HG02840 (cell line): ENCODE measurements around the gene ARHGAP8.

ENCODE experiments used
- ATAC-seq: cut with Tn5 transposase; IDR thresholded peaks from one replicate; pipeline ENCODE4 v1.9.1; 2021; ENCODE audit warnings: mild to moderate bottlenecking, moderate library complexity, moderate number of reproducible peaks; ENCODE audit not compliant: unreplicated experiment, low FRiP score

Gene ARHGAP8

GRCh38 chr22:44880610-44881290 is 128.4 kb downstream of the ARHGAP8 start:
- no peak for ATAC-seq

- no peak for ATAC-seq
Measured at GRCh38 chr22:44881624-44882023, 129.2 kb downstream of the ARHGAP8 start.

DNA sequence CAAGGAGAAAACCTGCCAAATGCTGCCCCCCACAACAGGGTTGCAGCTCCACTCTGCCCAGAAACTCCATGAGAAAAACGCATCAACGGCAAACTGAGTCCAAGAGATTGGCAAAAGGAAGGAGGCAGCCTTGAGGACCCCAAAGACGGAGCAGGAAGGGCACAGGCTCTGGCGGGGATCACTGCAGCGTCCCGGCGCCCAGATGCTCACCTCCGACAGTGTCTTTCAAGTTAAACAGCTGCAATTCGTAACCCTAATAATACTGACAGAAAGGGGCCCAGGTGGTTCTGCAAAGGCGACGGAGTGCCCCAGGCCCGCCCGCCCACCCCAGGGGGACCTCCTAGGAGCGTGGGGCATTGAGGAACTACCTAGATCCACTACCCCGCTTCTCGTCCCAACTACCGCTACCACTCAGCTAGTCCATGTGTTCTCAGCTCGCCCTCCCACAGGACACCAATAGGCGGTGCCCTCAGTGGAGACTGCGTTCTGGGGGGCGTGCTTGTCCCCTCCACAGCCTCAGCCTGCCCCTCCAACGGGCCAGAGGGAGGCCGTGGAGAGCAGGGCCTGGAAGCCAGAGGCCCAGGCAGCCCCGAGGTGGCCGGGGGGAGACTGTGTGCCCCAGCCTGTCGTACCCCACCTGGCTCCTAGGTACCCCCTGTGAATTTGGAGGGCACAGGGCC is 130.0 kb downstream of the ARHGAP8 start:
- no peak for ATAC-seq

DNA sequence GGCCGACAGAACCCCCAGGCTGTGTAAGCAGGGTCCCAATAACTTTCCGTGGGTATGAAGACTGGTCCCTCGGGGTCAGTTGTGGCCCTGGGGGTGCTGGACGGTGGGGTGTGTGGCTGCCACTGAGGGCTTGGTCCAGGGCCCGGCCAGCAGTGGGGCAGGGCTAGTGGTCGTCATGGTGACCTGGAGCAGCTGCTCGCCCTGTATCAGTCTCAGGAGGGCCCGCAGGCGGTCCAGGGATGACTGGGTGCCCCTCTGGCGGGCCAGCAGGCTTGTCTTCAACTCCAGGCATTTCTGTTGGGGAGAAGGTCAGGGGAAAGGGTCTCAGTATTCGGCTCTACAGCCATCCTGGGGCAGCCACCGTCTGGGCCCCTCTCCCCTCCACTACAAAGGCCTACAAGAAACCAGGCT is 130.6 kb downstream of the ARHGAP8 start:
- ATAC-seq, result no peak

DNA sequence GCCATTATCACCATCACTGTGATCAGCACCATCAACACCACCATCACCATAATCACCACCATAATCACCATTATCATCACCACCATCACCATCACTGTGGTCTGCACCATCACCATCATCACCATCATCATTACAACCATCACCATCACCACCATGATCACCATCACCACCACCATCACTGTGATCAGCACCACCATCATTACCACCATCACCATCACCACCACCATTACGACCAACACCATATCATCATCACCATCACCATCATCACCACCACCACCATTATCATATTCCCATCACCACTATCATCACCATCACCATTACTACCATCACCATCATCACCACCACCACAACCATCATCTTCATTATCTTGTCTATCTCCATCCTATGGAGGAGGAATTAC is 132.2 kb downstream of the ARHGAP8 start:
- ATAC-seq, result no peak

GRCh38 chr22:44884968-44885805 is 132.8 kb downstream of the ARHGAP8 start:
- no peak for ATAC-seq

DNA sequence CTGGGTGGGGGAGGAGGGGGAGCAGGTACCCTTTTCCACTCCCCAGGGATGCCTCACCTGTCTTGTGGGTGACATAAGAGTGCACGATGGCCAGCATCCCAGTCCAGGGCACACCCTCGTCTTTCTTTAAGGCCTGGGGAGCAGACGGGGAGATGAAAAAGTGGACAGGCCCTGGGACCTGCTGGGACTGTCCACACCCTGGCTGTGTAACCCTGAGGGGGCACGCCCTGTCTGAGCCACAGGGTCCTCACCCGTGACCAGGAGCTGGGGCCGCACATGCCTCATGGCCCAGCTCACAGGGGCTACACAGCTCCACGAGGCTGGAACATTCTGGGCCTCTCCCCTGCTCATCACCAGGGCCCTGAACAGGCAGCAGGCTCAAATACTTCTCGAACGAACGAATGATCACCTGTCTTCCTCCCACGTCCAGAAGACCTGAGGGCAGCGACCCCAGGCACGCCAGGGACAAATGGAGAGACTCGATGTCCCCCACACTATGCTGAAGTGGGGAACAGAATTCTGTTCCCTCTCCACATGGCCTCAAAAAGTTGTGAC is 133.5 kb downstream of the ARHGAP8 start:
- ATAC-seq, result no peak

- no peak for ATAC-seq
Measured at GRCh38 chr22:44887941-44888366, 135.6 kb downstream of the ARHGAP8 start.

DNA sequence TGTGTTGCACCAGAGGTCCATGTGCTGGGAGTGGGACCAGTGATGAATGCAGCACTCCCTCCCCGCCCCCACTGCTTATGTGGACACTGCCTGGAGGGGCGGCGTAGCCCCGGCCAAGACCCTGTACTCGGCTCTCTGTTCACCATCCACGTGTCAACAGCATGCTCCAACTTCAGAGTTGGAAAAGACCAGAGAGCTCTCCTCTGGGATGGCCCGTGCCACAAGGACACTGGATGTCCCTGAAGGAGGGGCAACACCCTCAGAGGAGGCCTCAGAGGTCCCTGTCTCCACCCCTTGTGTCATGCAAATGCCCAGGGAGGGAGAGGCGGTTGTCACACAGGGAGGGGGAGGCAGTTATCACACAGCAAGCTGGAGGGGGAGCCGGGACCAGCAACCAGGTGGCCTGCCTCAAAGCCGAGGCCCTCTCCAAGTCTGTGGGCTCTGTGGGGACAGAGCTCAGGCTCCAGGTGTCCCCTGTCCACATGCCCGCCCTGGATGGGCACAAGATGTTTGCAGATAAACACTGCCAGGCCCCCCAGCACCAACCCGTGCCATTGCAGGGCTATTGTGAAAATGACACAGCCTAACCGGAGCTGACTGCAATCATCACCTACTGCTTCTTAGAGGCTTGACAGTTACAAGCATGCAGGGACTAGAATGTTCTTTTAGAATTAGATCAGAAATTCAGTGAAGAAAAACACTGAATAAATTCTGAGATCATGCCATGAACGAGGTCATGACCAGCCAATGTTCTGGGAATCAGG is 136.3 kb downstream of the ARHGAP8 start:
- ATAC-seq, result no peak

GRCh38 chr22:44889255-44889878 is 137.0 kb downstream of the ARHGAP8 start:
- ATAC-seq, result no peak

DNA sequence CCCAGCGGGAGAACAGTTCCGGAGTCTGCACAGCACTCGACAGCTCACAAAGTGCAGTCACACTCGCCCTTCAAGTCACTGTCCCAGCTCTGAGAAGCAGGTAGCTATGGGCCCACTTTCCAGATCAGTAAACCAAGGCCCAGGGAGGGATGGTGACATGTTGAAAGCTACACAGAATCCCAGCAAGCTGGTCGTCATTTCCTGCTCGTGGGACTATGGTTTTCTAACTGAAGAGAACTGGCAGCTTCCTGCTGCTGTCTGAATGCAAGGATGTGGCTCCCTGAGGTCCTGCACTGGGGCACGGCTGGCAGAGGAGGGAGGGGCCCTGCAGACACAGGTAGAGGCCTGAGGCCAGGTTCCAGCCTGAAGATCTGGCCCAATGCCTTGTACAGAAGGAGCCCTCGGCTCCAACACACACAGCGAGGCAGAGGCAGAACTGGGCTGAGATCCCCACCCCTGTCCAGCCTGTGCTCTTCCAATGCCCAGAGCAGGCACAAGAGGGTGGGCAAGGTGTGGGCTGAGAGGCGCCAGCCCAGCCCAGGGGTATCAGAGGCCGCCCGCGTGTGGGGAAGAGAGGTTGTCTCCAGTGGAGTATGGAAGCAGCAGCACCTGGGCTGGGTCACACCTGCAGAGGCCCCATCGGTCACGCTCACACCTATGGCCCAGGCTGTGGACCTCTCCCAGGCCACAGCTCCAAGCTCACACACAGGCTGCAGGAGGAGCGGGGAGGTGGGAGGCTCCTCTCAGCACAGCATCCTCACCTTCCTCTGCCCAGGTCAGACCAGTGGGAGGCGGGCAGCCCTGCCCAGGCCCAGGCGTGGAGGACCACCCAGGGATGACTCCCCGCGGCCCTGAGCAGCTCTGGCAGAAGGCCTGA is 138.3 kb downstream of the ARHGAP8 start:
- ATAC-seq, result no peak

DNA sequence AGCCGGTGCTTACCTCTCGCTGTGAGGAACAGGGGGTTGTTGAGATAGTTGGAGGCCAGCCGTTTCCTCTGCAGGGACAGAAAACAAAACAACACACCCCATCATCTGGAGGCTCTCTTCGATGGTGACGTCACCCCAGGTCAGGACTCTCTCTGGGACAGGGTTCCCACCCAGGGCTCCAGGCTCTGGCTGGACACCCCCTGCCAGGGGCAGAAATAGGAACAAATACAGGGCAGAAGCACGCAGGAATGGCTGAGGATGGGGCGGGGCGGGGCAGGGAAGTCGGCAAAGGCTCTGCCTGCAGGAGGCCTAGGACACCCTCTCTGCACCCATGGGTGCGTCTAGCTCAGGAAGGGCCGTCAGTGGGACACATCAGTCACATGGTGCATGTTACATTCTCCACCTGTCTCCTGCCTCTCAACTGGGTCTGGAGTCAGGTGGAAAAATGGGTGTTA is 138.9 kb downstream of the ARHGAP8 start:
- no peak for ATAC-seq

DNA sequence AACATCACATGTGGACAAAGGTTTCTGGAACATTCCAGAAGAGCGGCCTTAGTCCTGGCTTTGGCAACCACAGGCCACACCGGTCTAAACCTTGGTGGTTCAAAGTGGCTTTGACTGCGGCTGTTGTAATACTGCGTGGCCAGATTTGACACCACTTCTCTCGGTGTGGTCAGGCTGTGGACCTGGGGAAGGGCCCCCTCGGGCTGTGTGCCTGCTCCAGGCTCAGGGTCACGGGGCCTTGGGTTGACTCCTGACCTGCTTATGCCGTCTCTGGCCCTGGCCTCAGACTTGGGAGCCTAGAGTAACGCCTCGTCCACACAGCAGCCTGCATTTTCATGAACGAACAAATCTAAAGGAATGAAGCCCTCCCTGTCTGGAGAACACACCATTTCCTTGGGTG is 139.4 kb downstream of the ARHGAP8 start:
- ATAC-seq, result no peak

DNA sequence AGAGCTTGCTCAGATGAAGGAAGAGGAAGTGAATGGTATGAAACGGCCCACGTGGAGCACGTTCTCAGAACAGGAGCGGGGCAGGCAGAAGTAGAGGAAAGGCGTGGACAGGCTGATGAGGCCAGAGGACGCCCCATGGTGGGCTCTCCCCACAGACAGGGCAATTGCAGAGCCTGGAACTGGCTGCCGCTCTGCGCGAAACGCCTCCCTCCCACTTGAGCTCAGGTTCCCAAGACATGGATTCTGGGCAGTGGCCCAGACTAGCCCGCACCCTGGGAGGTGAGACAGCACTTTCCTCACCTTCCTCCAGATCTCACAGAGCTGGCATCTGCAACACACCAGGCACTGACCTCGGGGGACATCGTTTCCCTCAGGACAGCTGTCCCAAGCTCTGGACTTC is 139.9 kb downstream of the ARHGAP8 start:
- ATAC-seq, result no peak

DNA sequence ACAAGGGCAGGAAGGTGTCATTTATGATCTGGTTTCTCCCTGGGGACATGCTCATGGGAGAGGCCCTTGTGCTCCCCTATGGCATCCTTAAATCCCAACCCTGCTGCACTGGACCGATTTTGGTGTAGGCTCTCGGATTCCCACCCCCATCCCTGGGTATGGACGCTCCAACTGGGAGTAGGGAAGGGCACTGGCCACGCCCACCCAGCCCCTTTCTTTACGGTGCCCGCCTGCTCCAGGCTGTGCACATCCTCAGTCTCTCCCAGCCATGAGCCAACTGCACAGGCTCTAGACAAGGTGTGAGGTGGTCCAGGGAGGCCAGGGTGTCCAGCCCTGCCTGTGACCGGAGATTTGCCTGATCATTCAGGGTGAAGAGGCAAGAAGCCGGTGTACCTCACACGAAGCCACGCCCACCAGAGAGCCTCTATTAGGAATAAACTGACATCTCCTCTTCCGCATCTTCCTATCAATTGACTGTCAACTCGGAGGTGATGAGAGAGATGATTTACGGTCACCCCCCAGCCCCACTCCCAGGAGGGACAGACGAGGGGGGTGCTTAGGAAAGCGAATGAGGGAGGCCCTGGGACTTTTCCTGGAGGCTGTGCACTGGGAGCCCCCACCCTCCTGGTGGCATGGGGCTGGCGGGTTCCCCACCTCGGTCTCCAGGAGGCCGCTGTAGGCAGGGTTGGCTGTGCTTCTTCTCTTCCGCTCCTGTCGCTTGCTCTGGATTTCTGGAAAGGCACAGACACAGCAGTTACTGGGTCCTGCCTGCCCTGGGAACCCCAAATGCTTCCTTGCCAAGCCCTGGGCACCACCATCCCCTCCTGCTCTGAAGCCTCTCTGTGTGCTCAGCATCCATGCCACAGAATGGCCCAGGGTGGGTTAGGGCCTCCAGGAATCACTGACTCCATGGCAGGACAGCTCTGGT is 140.7 kb downstream of the ARHGAP8 start:
- ATAC-seq, result no peak

DNA sequence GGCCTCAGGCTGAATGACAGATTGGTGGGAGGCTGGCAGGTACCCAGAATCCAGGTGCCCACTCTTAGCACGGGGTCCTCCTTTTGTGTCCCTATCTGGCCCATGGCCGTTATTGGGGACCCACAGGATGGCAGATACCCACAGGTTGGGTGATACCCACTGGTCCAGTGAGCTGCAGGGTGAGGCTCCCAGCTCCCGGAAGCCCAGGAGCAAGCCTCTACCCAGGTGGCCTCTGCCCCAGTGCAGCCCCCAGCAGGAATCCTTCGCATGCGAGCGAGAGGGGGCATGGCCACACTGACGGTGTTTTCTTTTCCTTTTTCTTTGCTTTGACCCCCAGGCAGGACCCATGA is 141.3 kb downstream of the ARHGAP8 start:
- ATAC-seq, result no peak

DNA sequence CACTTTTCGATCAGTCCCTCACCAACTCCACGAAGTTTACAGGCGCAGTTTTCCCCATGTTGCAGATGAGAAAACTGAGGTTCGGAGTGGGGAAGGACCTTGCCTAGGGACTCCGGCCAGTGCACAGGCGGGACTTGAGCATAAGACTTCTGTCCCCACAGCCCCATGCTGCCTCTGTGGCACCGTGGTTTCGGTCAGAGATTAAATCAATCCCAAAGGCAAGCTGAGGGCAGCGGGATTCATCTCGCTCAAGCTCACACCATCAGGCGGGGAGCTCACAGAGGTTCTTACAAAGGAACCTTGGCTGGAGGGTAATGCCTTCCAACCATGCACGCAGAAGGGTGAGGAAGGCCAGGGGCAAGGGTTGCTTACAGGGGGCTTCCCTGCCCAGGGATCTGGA is 141.9 kb downstream of the ARHGAP8 start:
- no peak for ATAC-seq

DNA sequence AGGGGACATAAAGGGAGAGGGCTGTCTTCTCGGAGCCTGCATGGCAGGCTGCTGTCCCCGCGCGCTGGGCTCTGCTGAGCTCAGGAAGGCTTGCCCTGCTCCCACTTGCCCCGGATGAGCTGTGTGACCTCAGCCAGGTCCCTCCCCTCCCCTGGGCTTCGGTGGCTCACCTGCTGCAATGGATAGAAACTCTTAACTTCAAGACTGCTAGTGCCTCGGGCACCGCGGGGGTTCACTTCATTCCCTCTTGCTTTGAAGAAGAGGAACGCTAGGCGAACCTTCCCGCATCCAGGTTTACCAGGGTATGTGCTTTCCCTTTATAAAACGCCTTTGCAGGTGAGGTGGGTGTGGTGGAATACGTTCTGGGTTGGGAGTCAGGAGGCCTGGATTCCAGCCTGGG is 142.4 kb downstream of the ARHGAP8 start:
- ATAC-seq, result no peak
